Liver (tissue), 9 donors: ENCODE measurements around the gene SP1. TPM values are rescaled to one million over a fixed set of nuclear protein-coding genes. Genes with fewer than 3 reads are reported as not detected.

Experiments used
- DNase-seq: peaks from one replicate; pipeline ENCODE4 v3.0.0-alpha.2; 2017; ENCODE audit warnings: low spot score
- H3K27ac ChIP-seq, 2 donors: one replicate each; pipeline ENCODE4 v1.7.0; 2013; ENCODE audit warnings: inconsistent platforms in 2 of 2, low read length in 2 of 2, control low read depth in 1 of 2, low read depth in 1 of 2, mild to moderate bottlenecking in 1 of 2
- H3K27me3 ChIP-seq, 4 donors: one replicate each; pipeline versions ENCODE4 v1.6.1 to v1.7.0; 2013; ENCODE audit warnings: low read length in 3 of 4, inconsistent platforms in 1 of 4, mild to moderate bottlenecking in 1 of 4, moderate library complexity in 1 of 4; ENCODE audit not compliant: control insufficient read depth in 4 of 4, insufficient read depth in 4 of 4
- H3K36me3 ChIP-seq, 4 donors: one replicate each; pipeline versions ENCODE4 v1.6.1 to v1.7.0; 2013; ENCODE audit warnings: low read length in 3 of 4, mild to moderate bottlenecking in 3 of 4, low read depth in 1 of 4, moderate library complexity in 1 of 4; ENCODE audit not compliant: control insufficient read depth in 4 of 4, insufficient read depth in 3 of 4
- H3K4me1 ChIP-seq, 4 donors: one replicate each; pipeline versions ENCODE4 v1.6.1 to v1.7.0; 2013; ENCODE audit warnings: low read length in 3 of 4, mild to moderate bottlenecking in 3 of 4, moderate library complexity in 1 of 4; ENCODE audit not compliant: control insufficient read depth in 4 of 4, insufficient read depth in 4 of 4
- H3K4me3 ChIP-seq, 3 donors: one replicate each; pipeline versions ENCODE4 v1.6.1 to v1.7.0; 2013; ENCODE audit warnings: low read length in 3 of 3, control low read depth in 1 of 3, low read depth in 1 of 3, mild to moderate bottlenecking in 1 of 3
- H3K9ac ChIP-seq, 2 donors: one replicate each; pipeline ENCODE4 v1.7.0; 2013; ENCODE audit warnings: low read length in 2 of 2, mild to moderate bottlenecking in 2 of 2, moderate library complexity in 2 of 2, control low read depth in 1 of 2, low read depth in 1 of 2
- H3K9me3 ChIP-seq, 4 donors: one replicate each; pipeline versions ENCODE4 v1.6.1 to v1.7.0; 2013; ENCODE audit warnings: low read length in 3 of 4; ENCODE audit not compliant: control insufficient read depth in 4 of 4
- CTCF ChIP-seq: fragments of 150-350 bp; IDR thresholded peaks from 2 replicates; pipeline ENCODE4 v1.5.1; 2017; ENCODE audit warnings: improper control_type of control experiment, low read depth, low read length; ENCODE audit not compliant: missing input control
- EGR1 ChIP-seq, 2 donors: IDR thresholded peaks; 2 replicates each; pipeline ENCODE4 v1.6.1; 2016 to 2018; ENCODE audit warnings: antibody characterized with exemption in 2 of 2, low read depth in 2 of 2
- FOXA1 ChIP-seq: IDR thresholded peaks from 2 replicates; pipeline ENCODE4 v1.6.1; 2016; ENCODE audit warnings: antibody characterized with exemption
- FOXA2 ChIP-seq: IDR thresholded peaks from 2 replicates; pipeline ENCODE4 v1.6.1; 2016; ENCODE audit warnings: antibody characterized with exemption
- GABPA ChIP-seq, 2 donors: IDR thresholded peaks in 1 of 2; conservative IDR thresholded peaks in 1 of 2; 2 replicates each; pipeline ENCODE4 v1.6.1; 2016; ENCODE audit warnings: antibody characterized with exemption in 2 of 2, mild to moderate bottlenecking in 1 of 2, moderate library complexity in 1 of 2
- HNF4A ChIP-seq, 2 donors: conservative IDR thresholded peaks; 2 replicates each; pipeline ENCODE4 v1.6.1; 2016; ENCODE audit warnings: antibody characterized with exemption in 2 of 2, mild to moderate bottlenecking in 2 of 2
- HNF4G ChIP-seq: IDR thresholded peaks from 2 replicates; pipeline ENCODE4 v1.6.1; 2016; ENCODE audit warnings: antibody characterized with exemption
- JUND ChIP-seq, 2 donors: IDR thresholded peaks; 2 replicates each; pipeline ENCODE4 v1.6.1; 2016; ENCODE audit warnings: antibody characterized with exemption in 2 of 2
- MAX ChIP-seq: IDR thresholded peaks from 2 replicates; pipeline ENCODE4 v1.6.1; 2016; ENCODE audit warnings: antibody characterized with exemption
- REST ChIP-seq: IDR thresholded peaks from 2 replicates; pipeline ENCODE4 v1.6.1; 2016; ENCODE audit warnings: antibody characterized with exemption, mild to moderate bottlenecking
- RXRA ChIP-seq, 2 donors: IDR thresholded peaks; 2 replicates each; pipeline ENCODE4 v1.6.1; 2017 to 2018; ENCODE audit warnings: antibody characterized with exemption in 2 of 2, mild to moderate bottlenecking in 1 of 2
- SP1 ChIP-seq: IDR thresholded peaks from 2 replicates; pipeline ENCODE4 v1.6.1; 2018; ENCODE audit warnings: antibody characterized with exemption, mild to moderate bottlenecking
- TAF1 ChIP-seq: conservative IDR thresholded peaks from 2 replicates; pipeline ENCODE4 v1.6.1; 2016; ENCODE audit warnings: antibody characterized with exemption, mild to moderate bottlenecking
- ZBTB33 ChIP-seq: IDR thresholded peaks from 2 replicates; pipeline ENCODE4 v1.6.1; 2016; ENCODE audit warnings: antibody characterized with exemption
- WGBS: extraction: QIAGEN DNeasy Blood & Tissue Kit; methylation state at CpG from one replicate; pipeline ENCODE4 v1.1.7; 2013; 5-methylcytosine and 5-hydroxymethylcytosine counted together
- polyA plus RNA-seq, 2 donors: library from polyadenylated mRNA; stranded (reverse) in 1 of 2; unstranded in 1 of 2; fragments of 200-250 nt in 1 of 2; fragments of >200 nt in 1 of 2; fragmentation: Nextera tagmentation in 1 of 2; extraction: Ambion mirVana in 1 of 2; gene quantifications; one replicate each; pipeline versions ENCODE4 v1.2.1 to v1.2.3, GENCODE V29; 2013 to 2015
- total RNA-seq, 2 donors: library from RNA; depleted of rRNA; stranded (reverse); fragments of >200 nt; gene quantifications; one replicate each; pipeline ENCODE4 v1.2.3, GENCODE V29; 2014
- donor health status: healthy.
- donor health status: healthy.
- donor health status: healthy.
- donor health status: healthy.
- donor health status: healthy.

Gene SP1
- total and polyA plus RNA-seq, 4 donors = 3.8 to 36.5 (median 18.2) TPM

- no peak for TF ChIP-seq CTCF
- TF ChIP-seq REST = no peak
- no peak for TF ChIP-seq RXRA (IDR thresholded peaks at IDR 0.05)
Observed at GRCh38 chr12:53461591-53461990, 81.6 kb downstream of the SP1 start (continued).

- peaks cover 0 to 6% (median 6%) of the 10 kb centered on the region in 4 donors for H3K4me1 ChIP-seq
- peaks cover 32 to 100% (median 93%) of the 10 kb centered on the region in 4 donors for H3K36me3 ChIP-seq
- no peak for DNase-seq
- no peak overlapping the region for H3K27ac ChIP-seq
- no peaks in the 10 kb centered on the region for H3K27me3 ChIP-seq
- 40% methylated on average over 3 of the region's 3 CpGs for WGBS
- H3K9me3 ChIP-seq = no peaks in the 10 kb centered on the region
- H3K4me3 ChIP-seq = no peak overlapping the region
- TF ChIP-seq MAX = no peak
- TF ChIP-seq SP1 = peak; percentile 48
- TF ChIP-seq HNF4A (conservative IDR thresholded peaks at IDR 0.05) = peak in 1 of 2 donors; percentile 67
- TF ChIP-seq RXRA (IDR thresholded peaks at IDR 0.05) = peak; percentile 30 to 95
- no peak for TF ChIP-seq ZBTB33
- no peak overlapping the region for H3K9ac ChIP-seq
Observed at GRCh38 chr12:53462935-53463334, 83.0 kb downstream of the SP1 start.

GRCh38 chr12:53463802-53464560, 84.0 kb downstream of the SP1 start:
- H3K36me3 ChIP-seq = peaks cover 35 to 99% (median 94%) of the 10 kb centered on the region in 4 donors
- H3K27ac ChIP-seq = no peak overlapping the region
- H3K27me3 ChIP-seq = no peaks in the 10 kb centered on the region
- no peak overlapping the region for H3K9ac ChIP-seq
- WGBS = 65% methylated on average over 5 of the region's 5 CpGs
- H3K4me3 ChIP-seq = no peak overlapping the region
- H3K4me1 ChIP-seq = peaks cover 0 to 6% (median 6%) of the 10 kb centered on the region in 4 donors
- no peak for DNase-seq
- H3K9me3 ChIP-seq = no peaks in the 10 kb centered on the region
- TF ChIP-seq REST (no peak), HNF4A (conservative IDR thresholded peaks at IDR 0.05) (no peak), HNF4G (no peak), SP1 (no peak), FOXA1 (no peak), JUND (IDR thresholded peaks at IDR 0.05) (no peak), TAF1 (no peak), FOXA2 (no peak), CTCF (no peak), EGR1 (IDR thresholded peaks at IDR 0.05; ENCODE audit: low read depth in 2 of 2) (no peak), GABPA (IDR thresholded peaks at IDR 0.05 in 1 of 2, conservative IDR thresholded peaks at IDR 0.05 in 1 of 2) (no peak)
